Activated CD8-positive, alpha-beta memory T cell treated with anti-CD3 and anti-CD28 coated beads for 24 hours (primary cell): ENCODE measurements around the gene DAND5.

Experiments
- DNase-seq: peaks from one replicate; pipeline ENCODE4 v3.0.0-alpha.2; 2020

DAND5 gene

GRCh38 chr19:13011653-13012389 is 42.4 kb downstream of the DAND5 start:
- DNase-seq = no peak

- no peak for DNase-seq
Measured at GRCh38 chr19:13012390-13012689, 43.0 kb downstream of the DAND5 start.

- peak; percentile 78 for DNase-seq
Measured at GRCh38 chr19:13012690-13013608, 43.6 kb downstream of the DAND5 start.

GRCh38 chr19:13013649-13014048 is 44.3 kb downstream of the DAND5 start:
- DNase-seq = no peak

- no peak for DNase-seq
Measured at GRCh38 chr19:13014101-13014920, 44.9 kb downstream of the DAND5 start.

GRCh38 chr19:13014921-13015280 is 45.5 kb downstream of the DAND5 start:
- no peak for DNase-seq

- DNase-seq = no peak
Measured at GRCh38 chr19:13015361-13016223, 46.2 kb downstream of the DAND5 start.

GRCh38 chr19:13016245-13016627 is 46.9 kb downstream of the DAND5 start:
- no peak for DNase-seq

- no peak for DNase-seq
Measured at GRCh38 chr19:13016628-13017305, 47.4 kb downstream of the DAND5 start.

- DNase-seq = no peak
Measured at GRCh38 chr19:13017306-13018034, 48.1 kb downstream of the DAND5 start.

- no peak for DNase-seq
Measured at GRCh38 chr19:13018035-13018914, 48.9 kb downstream of the DAND5 start.

- no peak for DNase-seq
Measured at GRCh38 chr19:13019332-13019731, 50.0 kb downstream of the DAND5 start.

- DNase-seq = no peak
Measured at GRCh38 chr19:13020002-13020414, 50.6 kb downstream of the DAND5 start.

- DNase-seq = no peak
Measured at GRCh38 chr19:13022111-13022858, 52.9 kb downstream of the DAND5 start.

GRCh38 chr19:13022859-13023636 is 53.7 kb downstream of the DAND5 start:
- no peak for DNase-seq

- no peak for DNase-seq
Measured at GRCh38 chr19:13023656-13024055, 54.3 kb downstream of the DAND5 start.
